Measurements from ENCODE around the gene EIF4A2. TPM values are rescaled to one million over a fixed set of nuclear protein-coding genes. Genes with fewer than 3 reads are reported as not detected.
"Not testable (repeated sequence)": the region's sequence is repeated elsewhere in the genome, so short reads cannot be mapped to it uniquely, and the experiment has no call there.

The EIF4A2 gene
- total RNA-seq, 1 donor from 2014 or later: 1,423 TPM

- DNase-seq: no peak
Observed at GRCh38 chr3:186785495-186786018, 2.2 kb downstream of the EIF4A2 start.

- DNase-seq: no peak
Observed at GRCh38 chr3:186786922-186787321, 3.5 kb downstream of the EIF4A2 start.

- no peak for DNase-seq
Observed at GRCh38 chr3:186787642-186788481, 4.5 kb downstream of the EIF4A2 start.

- DNase-seq: no peak
Observed at GRCh38 chr3:186788482-186789370, 5.3 kb downstream of the EIF4A2 start.

- DNase-seq: no peak
Observed at GRCh38 chr3:186789554-186790260, 6.3 kb downstream of the EIF4A2 start.

GRCh38 chr3:186790261-186790981, 7.0 kb downstream of the EIF4A2 start:
- no peak for DNase-seq

GRCh38 chr3:186798239-186798874, 15.0 kb downstream of the EIF4A2 start:
- DNase-seq: no peak

- no peak for DNase-seq
Observed at GRCh38 chr3:186800285-186800684, 16.9 kb downstream of the EIF4A2 start.

GRCh38 chr3:186802701-186803100, 19.3 kb downstream of the EIF4A2 start:
- DNase-seq: no peak

- DNase-seq: not testable (repeated sequence)
Observed at GRCh38 chr3:186803447-186803846, 20.1 kb downstream of the EIF4A2 start.

- DNase-seq: peak; percentile 84
Observed at GRCh38 chr3:186806089-186807055, 23.0 kb downstream of the EIF4A2 start, which contains the start of gene RFC4. TSS of gene RFC4 (minus strand) at chr3:186806482. CDS start at chr3:186804713, 1,769 bp downstream.

- no peak for DNase-seq
Observed at GRCh38 chr3:186807231-186807630, 23.9 kb downstream of the EIF4A2 start.

- no peak for DNase-seq
Observed at GRCh38 chr3:186810336-186810996, 27.1 kb downstream of the EIF4A2 start.

- not testable (repeated sequence) for DNase-seq
Observed at GRCh38 chr3:186811313-186811712, 27.9 kb downstream of the EIF4A2 start.

- DNase-seq: no peak
Observed at GRCh38 chr3:186814100-186814499, 30.7 kb downstream of the EIF4A2 start.

GRCh38 chr3:186815435-186815834, 32.1 kb downstream of the EIF4A2 start:
- no peak for DNase-seq

GRCh38 chr3:186818516-186818915, 35.1 kb downstream of the EIF4A2 start:
- no peak for DNase-seq

GRCh38 chr3:186818956-186819355, 35.6 kb downstream of the EIF4A2 start:
- DNase-seq: no peak

All from occipital lobe (tissue), 2 donors.